Ishikawa (cell line): ENCODE data around the gene CEACAM19.

Source experiments
- CEBPB ChIP-seq: IDR thresholded peaks from 2 replicates; pipeline ENCODE4 v1.6.1; 2012
- CREB1 ChIP-seq: IDR thresholded peaks from 2 replicates; pipeline ENCODE4 v1.6.1; 2012; ENCODE audit warnings: low read depth
- EP300 ChIP-seq: IDR thresholded peaks from 2 replicates; pipeline ENCODE4 v1.6.1; 2012; ENCODE audit warnings: borderline replicate concordance
- MAX ChIP-seq: IDR thresholded peaks from 2 replicates; pipeline ENCODE4 v1.6.1; 2012
- NFIC ChIP-seq: IDR thresholded peaks from 2 replicates; pipeline ENCODE4 v1.6.1; 2012
- RAD21 ChIP-seq: IDR thresholded peaks from 2 replicates; pipeline ENCODE4 v1.6.1; 2012; ENCODE audit warnings: low read depth
- TAF1 ChIP-seq: IDR thresholded peaks from 2 replicates; pipeline ENCODE4 v1.6.1; 2012; ENCODE audit warnings: low read depth, mild to moderate bottlenecking
- TCF12 ChIP-seq: IDR thresholded peaks from 2 replicates; pipeline ENCODE4 v1.6.1; 2012; ENCODE audit warnings: low read depth
- YY1 ChIP-seq: IDR thresholded peaks from 2 replicates; pipeline ENCODE4 v1.6.1; 2012; ENCODE audit warnings: low read depth
- ZBTB7A ChIP-seq: IDR thresholded peaks from 2 replicates; pipeline ENCODE4 v1.6.1; 2012; ENCODE audit warnings: low read depth
- TF ChIP-seq, protein P1 (sequence below): IDR thresholded peaks from 2 replicates; pipeline ENCODE4 v1.6.1; 2012; ENCODE audit warnings: low read depth, mild to moderate bottlenecking

DNA sequence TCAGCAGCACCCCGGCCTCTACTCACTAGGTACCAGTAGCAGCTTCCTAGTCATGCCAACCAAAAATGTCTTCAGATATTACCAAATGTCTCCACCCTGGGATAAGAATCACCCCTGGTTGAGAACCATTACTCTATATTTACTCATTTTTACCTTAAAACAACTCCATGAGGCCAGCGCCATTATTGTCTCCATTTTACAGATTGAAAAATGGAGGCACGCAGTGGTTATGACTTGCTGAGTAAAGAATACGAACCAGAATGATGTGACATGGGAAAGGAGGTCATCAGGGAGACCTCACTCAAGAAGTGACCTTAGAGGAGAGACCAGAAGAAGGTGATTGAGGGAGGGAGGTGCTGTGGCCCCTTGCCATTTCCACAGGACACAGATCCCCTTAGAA lies 2.2 kb downstream of the CEACAM19 start:
- TF ChIP-seq EP300: no peak
- no peak for TF ChIP-seq MAX
- TF ChIP-seq TCF12: no peak
- no peak for TF ChIP-seq TAF1
- TF ChIP-seq CEBPB: no peak
- no peak for TF ChIP-seq CREB1
- TF ChIP-seq RAD21: no peak
- TF ChIP-seq, protein P1, sequence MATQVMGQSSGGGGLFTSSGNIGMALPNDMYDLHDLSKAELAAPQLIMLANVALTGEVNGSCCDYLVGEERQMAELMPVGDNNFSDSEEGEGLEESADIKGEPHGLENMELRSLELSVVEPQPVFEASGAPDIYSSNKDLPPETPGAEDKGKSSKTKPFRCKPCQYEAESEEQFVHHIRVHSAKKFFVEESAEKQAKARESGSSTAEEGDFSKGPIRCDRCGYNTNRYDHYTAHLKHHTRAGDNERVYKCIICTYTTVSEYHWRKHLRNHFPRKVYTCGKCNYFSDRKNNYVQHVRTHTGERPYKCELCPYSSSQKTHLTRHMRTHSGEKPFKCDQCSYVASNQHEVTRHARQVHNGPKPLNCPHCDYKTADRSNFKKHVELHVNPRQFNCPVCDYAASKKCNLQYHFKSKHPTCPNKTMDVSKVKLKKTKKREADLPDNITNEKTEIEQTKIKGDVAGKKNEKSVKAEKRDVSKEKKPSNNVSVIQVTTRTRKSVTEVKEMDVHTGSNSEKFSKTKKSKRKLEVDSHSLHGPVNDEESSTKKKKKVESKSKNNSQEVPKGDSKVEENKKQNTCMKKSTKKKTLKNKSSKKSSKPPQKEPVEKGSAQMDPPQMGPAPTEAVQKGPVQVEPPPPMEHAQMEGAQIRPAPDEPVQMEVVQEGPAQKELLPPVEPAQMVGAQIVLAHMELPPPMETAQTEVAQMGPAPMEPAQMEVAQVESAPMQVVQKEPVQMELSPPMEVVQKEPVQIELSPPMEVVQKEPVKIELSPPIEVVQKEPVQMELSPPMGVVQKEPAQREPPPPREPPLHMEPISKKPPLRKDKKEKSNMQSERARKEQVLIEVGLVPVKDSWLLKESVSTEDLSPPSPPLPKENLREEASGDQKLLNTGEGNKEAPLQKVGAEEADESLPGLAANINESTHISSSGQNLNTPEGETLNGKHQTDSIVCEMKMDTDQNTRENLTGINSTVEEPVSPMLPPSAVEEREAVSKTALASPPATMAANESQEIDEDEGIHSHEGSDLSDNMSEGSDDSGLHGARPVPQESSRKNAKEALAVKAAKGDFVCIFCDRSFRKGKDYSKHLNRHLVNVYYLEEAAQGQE: no peak
- no peak for TF ChIP-seq ZBTB7A
- no peak for TF ChIP-seq NFIC
- TF ChIP-seq YY1: no peak
